Vagina (tissue), 2 donors: ENCODE results near the gene PLEK2.

Experiments used
- POLR2A ChIP-seq, 2 donors: fragments of 450-650 bp; IDR thresholded peaks; one replicate each; pipeline ENCODE4 v1.6.1; 2017; ENCODE audit warnings: antibody characterized with exemption in 2 of 2, mild to moderate bottlenecking in 2 of 2, moderate library complexity in 2 of 2
- POLR2AphosphoS5 ChIP-seq, 2 donors: sonication (generic); formaldehyde crosslinking; IDR thresholded peaks; one replicate each; pipeline ENCODE4 v1.9.0; 2017; ENCODE audit warnings: antibody characterized with exemption in 2 of 2, mild to moderate bottlenecking in 2 of 2, low read depth in 1 of 2; ENCODE audit not compliant: insufficient read depth in 1 of 2
- TF ChIP-seq, protein P1 (sequence below), 3 experiments: fragments of 450-650 bp in 2 of 3; fragments of 200-600 bp in 1 of 3; sonication (generic) in 1 of 3; IDR thresholded peaks; one replicate each; pipeline ENCODE4 v1.5.1; 2017 to 2019; ENCODE audit warnings: antibody characterized with exemption in 3 of 3, mild to moderate bottlenecking in 2 of 3, moderate library complexity in 2 of 3

- TF ChIP-seq, protein P1, sequence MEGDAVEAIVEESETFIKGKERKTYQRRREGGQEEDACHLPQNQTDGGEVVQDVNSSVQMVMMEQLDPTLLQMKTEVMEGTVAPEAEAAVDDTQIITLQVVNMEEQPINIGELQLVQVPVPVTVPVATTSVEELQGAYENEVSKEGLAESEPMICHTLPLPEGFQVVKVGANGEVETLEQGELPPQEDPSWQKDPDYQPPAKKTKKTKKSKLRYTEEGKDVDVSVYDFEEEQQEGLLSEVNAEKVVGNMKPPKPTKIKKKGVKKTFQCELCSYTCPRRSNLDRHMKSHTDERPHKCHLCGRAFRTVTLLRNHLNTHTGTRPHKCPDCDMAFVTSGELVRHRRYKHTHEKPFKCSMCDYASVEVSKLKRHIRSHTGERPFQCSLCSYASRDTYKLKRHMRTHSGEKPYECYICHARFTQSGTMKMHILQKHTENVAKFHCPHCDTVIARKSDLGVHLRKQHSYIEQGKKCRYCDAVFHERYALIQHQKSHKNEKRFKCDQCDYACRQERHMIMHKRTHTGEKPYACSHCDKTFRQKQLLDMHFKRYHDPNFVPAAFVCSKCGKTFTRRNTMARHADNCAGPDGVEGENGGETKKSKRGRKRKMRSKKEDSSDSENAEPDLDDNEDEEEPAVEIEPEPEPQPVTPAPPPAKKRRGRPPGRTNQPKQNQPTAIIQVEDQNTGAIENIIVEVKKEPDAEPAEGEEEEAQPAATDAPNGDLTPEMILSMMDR (IDR thresholded peaks at IDR 0.05), result no peak
- TF ChIP-seq POLR2A (IDR thresholded peaks at IDR 0.05), result no peak
- no peak for TF ChIP-seq POLR2AphosphoS5 (IDR thresholded peaks at IDR 0.05; ENCODE audit: insufficient read depth in 1 of 2, low read depth in 1 of 2)
Observed at GRCh38 chr14:67392123-67392522, 19.8 kb downstream of the PLEK2 start.
